Measurements from ENCODE around the gene C16orf87.

GRCh38 chr16:46853713-46854443, 22.9 kb upstream of the C16orf87 start:
- TF ChIP-seq CTCF (IDR thresholded peaks at IDR 0.05; ENCODE audit: low read depth, low read length) (peak; percentile 93), EZH2phosphoT487 (IDR thresholded peaks at IDR 0.05; ENCODE audit: low read depth) (no peak)
